ENCODE data around the gene DEFB125.

GRCh38 chr20:60035-60918, 27.2 kb upstream of the DEFB125 start:
- no peak for TF ChIP-seq CTCF (IDR thresholded peaks at IDR 0.05)
- TF ChIP-seq POLR2A (IDR thresholded peaks at IDR 0.05) = no peak
- TF ChIP-seq POLR2AphosphoS5 (IDR thresholded peaks at IDR 0.05) = no peak
